Smooth muscle cell (in vitro differentiated cells): ENCODE results near the gene B3GNT9. TPM values are rescaled to one million over a fixed set of nuclear protein-coding genes. Genes with fewer than 3 reads are reported as not detected.

Source experiments
- DNase-seq: peaks from one replicate; lab custom pipeline; 2025; ENCODE audit not compliant: unreplicated experiment; lab: John Stamatoyannopoulos, UW
- H2AFZ ChIP-seq: fragments of 200-600 bp; sonication (generic); 2 replicates; pipeline ENCODE4 v1.6.0; 2016; ENCODE audit warnings: antibody characterized with exemption, low read depth, mild to moderate bottlenecking
- H3F3A ChIP-seq: fragments of 200-600 bp; sonication (generic); 2 replicates; pipeline ENCODE4 v1.6.0; 2017; ENCODE audit warnings: antibody characterized with exemption, low read depth
- H3K27ac ChIP-seq: fragments of 200-600 bp; sonication (generic); 2 replicates; pipeline ENCODE4 v1.5.1; 2016; ENCODE audit warnings: low read depth, mild to moderate bottlenecking
- H3K27me3 ChIP-seq: fragments of 200-600 bp; sonication (generic); 2 replicates; pipeline ENCODE4 v1.6.1; 2016; ENCODE audit warnings: low read depth, mild to moderate bottlenecking
- H3K36me3 ChIP-seq: fragments of 200-600 bp; sonication (generic); 2 replicates; pipeline ENCODE4 v1.5.1; 2016; ENCODE audit warnings: low read depth
- H3K4me1 ChIP-seq: fragments of 200-600 bp; sonication (generic); 2 replicates; pipeline ENCODE4 v1.5.1; 2016; ENCODE audit warnings: low read depth
- H3K4me2 ChIP-seq: fragments of 200-600 bp; sonication (generic); 2 replicates; pipeline ENCODE4 v1.6.0; 2016; ENCODE audit warnings: mild to moderate bottlenecking
- H3K4me3 ChIP-seq: fragments of 200-600 bp; sonication (generic); 2 replicates; pipeline ENCODE4 v1.5.1; 2016; ENCODE audit warnings: mild to moderate bottlenecking
- H3K79me2 ChIP-seq: fragments of 200-600 bp; sonication (generic); 2 replicates; pipeline ENCODE4 v1.6.0; 2016; ENCODE audit warnings: low read depth, mild to moderate bottlenecking
- H3K9ac ChIP-seq: fragments of 200-600 bp; sonication (generic); 2 replicates; pipeline ENCODE4 v1.6.0; 2016; ENCODE audit warnings: low read depth
- H3K9me3 ChIP-seq: fragments of 200-600 bp; sonication (generic); replicated peaks from 2 replicates; pipeline ENCODE4 v1.5.1; 2016; ENCODE audit warnings: low read depth
- H4K20me1 ChIP-seq: fragments of 200-600 bp; sonication (generic); 2 replicates; pipeline ENCODE4 v1.6.0; 2016; ENCODE audit warnings: low read depth
- CTCF ChIP-seq: fragments of 200-600 bp; sonication (generic); IDR thresholded peaks from 2 replicates; pipeline ENCODE4 v1.5.1; 2017; ENCODE audit warnings: borderline replicate concordance, mild to moderate bottlenecking, antibody characterized with exemption; ENCODE audit not compliant: insufficient read depth, poor library complexity, severe bottlenecking
- WGBS: methylation state at CpG from one replicate; pipeline ENCODE4 v1.1.7; 2016; ENCODE audit warnings: low lambda C conversion rate; 5-methylcytosine and 5-hydroxymethylcytosine counted together
- polyA plus RNA-seq: library from polyadenylated mRNA; unstranded; fragments of >200 nt; fragmentation: Nextera tagmentation; extraction: Ambion mirVana; gene quantifications from 2 replicates; pipeline ENCODE4 v1.2.1, GENCODE V29; 2016
- total RNA-seq: library from RNA; depleted of rRNA; stranded (reverse); fragments of >200 nt; gene quantifications from 2 replicates; pipeline ENCODE4 v1.2.3, GENCODE V29; 2014

B3GNT9 gene
- total and polyA plus RNA-seq, 2 experiments from 2014 or later: 29.9 to 39.3 TPM

GRCh38 chr16:67165121-67166078, 14.6 kb upstream of the B3GNT9 start:
- Histone ChIP-seq H3K27ac (no peak overlapping the region), H3K27me3 (peaks cover 65% of the 10 kb centered on the region), H3K36me3 (no peaks in the 10 kb centered on the region), H2AFZ (no peak overlapping the region), H3K4me2 (peak overlapping the region; percentile 87), H3K4me1 (peaks cover 24% of the 10 kb centered on the region), H3K79me2 (no peaks in the 10 kb centered on the region), H3K9me3 (no peaks in the 10 kb centered on the region), H3K9ac (no peak overlapping the region), H3K4me3 (no peak overlapping the region), H4K20me1 (peaks cover 29% of the 10 kb centered on the region), H3F3A (peaks cover 7% of the 10 kb centered on the region)
- 8% methylated on average over 61 of the region's 85 CpGs for WGBS
- TF ChIP-seq CTCF: no peak
- no peak for DNase-seq

GRCh38 chr16:67164599-67165061, 13.8 kb upstream of the B3GNT9 start, which contains the start of gene HSF4:
HSF4 (plus strand) TSS chr16:67164745; CDS start chr16:67164812, 67 bp downstream.
- H4K20me1 ChIP-seq: peaks cover 29% of the 10 kb centered on the region
- WGBS: 4% methylated on average over 33 of the region's 41 CpGs
- DNase-seq: no peak
- H3K79me2 ChIP-seq: no peaks in the 10 kb centered on the region
- peaks cover 19% of the 10 kb centered on the region for H3K4me1 ChIP-seq
- H2AFZ ChIP-seq: no peak within 1 kb of the TSS
- H3K9ac ChIP-seq: no peak within 1 kb of the TSS
- H3K27ac ChIP-seq: no peak within 1 kb of the TSS
- TF ChIP-seq CTCF: no peak
- H3K4me3 ChIP-seq: peak within 1 kb of the TSS; percentile 40
- H3F3A ChIP-seq: peaks cover 2% of the 10 kb centered on the region
- peak within 1 kb of the TSS; percentile 87 for H3K4me2 ChIP-seq
- H3K27me3 ChIP-seq: peaks cover 65% of the 10 kb centered on the region
- H3K36me3 ChIP-seq: no peaks in the 10 kb centered on the region
- no peaks in the 10 kb centered on the region for H3K9me3 ChIP-seq

- WGBS: 6% methylated on average over 34 of the region's 34 CpGs
- Histone ChIP-seq H3K4me1 (peaks cover 13% of the 10 kb centered on the region), H3K79me2 (no peaks in the 10 kb centered on the region), H3K4me2 (peak overlapping the region; percentile 87), H3K9ac (no peak overlapping the region), H3K4me3 (peak overlapping the region; percentile 40), H2AFZ (no peak overlapping the region), H4K20me1 (peaks cover 29% of the 10 kb centered on the region), H3K27me3 (peaks cover 65% of the 10 kb centered on the region), H3K27ac (no peak overlapping the region), H3K9me3 (no peaks in the 10 kb centered on the region), H3F3A (no peaks in the 10 kb centered on the region), H3K36me3 (no peaks in the 10 kb centered on the region)
- TF ChIP-seq CTCF: no peak
- no peak for DNase-seq
Measured at GRCh38 chr16:67163999-67164558, 13.3 kb upstream of the B3GNT9 start.
